DND-41 (cell line): ENCODE measurements around the gene CLIC5.

ENCODE experiments used
- ATAC-seq: fragments of 200-7000 bp; cut with Tn5 transposase; 3 replicates; pipeline ENCODE4 v1.9.1; 2021; ENCODE audit warnings: low read depth; ENCODE audit not compliant: insufficient read depth
- DNase-seq: peaks from one replicate; pipeline ENCODE4 v3.0.0-alpha.2; 2020
- H2AFZ ChIP-seq: 2 replicates; pipeline ENCODE4 v1.6.0; 2012; ENCODE audit warnings: low read depth, low read length
- H3K27ac ChIP-seq: 2 replicates; pipeline ENCODE4 v1.5.1; 2012; ENCODE audit warnings: low read length, inconsistent platforms
- H3K27me3 ChIP-seq: fragments of 200-600 bp; sonication (generic); 2 replicates; pipeline ENCODE4 v1.6.0; 2012; ENCODE audit warnings: low read length, mild to moderate bottlenecking, inconsistent platforms; ENCODE audit not compliant: insufficient read depth, poor library complexity
- H3K36me3 ChIP-seq: 2 replicates; pipeline ENCODE4 v1.5.1; 2012; ENCODE audit warnings: low read length, inconsistent platforms; ENCODE audit not compliant: insufficient read depth
- H3K4me1 ChIP-seq: 2 replicates; pipeline ENCODE4 v1.5.1; 2012; ENCODE audit warnings: mild to moderate bottlenecking, low read length; ENCODE audit not compliant: insufficient read depth
- H3K4me2 ChIP-seq: 2 replicates; pipeline ENCODE4 v1.6.0; 2012; ENCODE audit warnings: mild to moderate bottlenecking, moderate library complexity, low read length, inconsistent platforms; ENCODE audit not compliant: insufficient read depth
- H3K4me3 ChIP-seq, 2 experiments: fragments of 200-600 bp in 1 of 2; shearing (Covaris generic) in 1 of 2; 2 replicates each; pipeline ENCODE4 v1.5.1; 2012 to 2016; ENCODE audit warnings: inconsistent platforms in 2 of 2, low read length in 2 of 2, mild to moderate bottlenecking in 2 of 2, low read depth in 1 of 2, moderate library complexity in 1 of 2
- H3K79me2 ChIP-seq: 2 replicates; pipeline ENCODE4 v1.6.0; 2012; ENCODE audit warnings: low read length, inconsistent platforms; ENCODE audit not compliant: insufficient read depth
- H3K9ac ChIP-seq: 2 replicates; pipeline ENCODE4 v1.6.0; 2012; ENCODE audit warnings: low read depth, mild to moderate bottlenecking, inconsistent platforms, low read length, moderate library complexity
- H3K9me3 ChIP-seq: 2 replicates; pipeline ENCODE4 v1.5.1; 2012; ENCODE audit warnings: low read length, moderate library complexity, mild to moderate bottlenecking, inconsistent platforms; ENCODE audit not compliant: insufficient read depth, severe bottlenecking
- H4K20me1 ChIP-seq: 2 replicates; pipeline ENCODE4 v1.6.0; 2012; ENCODE audit warnings: low read length; ENCODE audit not compliant: insufficient read depth
- CTCF ChIP-seq: IDR thresholded peaks from 2 replicates; pipeline ENCODE4 v1.5.1; 2012; ENCODE audit warnings: borderline replicate concordance, low read length, moderate library complexity, mild to moderate bottlenecking; ENCODE audit not compliant: poor library complexity, severe bottlenecking; ENCODE audit errors: extremely low read depth
- EZH2 ChIP-seq: IDR thresholded peaks from 3 replicates; pipeline ENCODE4 v1.6.1; 2012; ENCODE audit warnings: borderline replicate concordance, low read depth, mild to moderate bottlenecking, moderate library complexity, low read length, inconsistent platforms; ENCODE audit not compliant: severe bottlenecking

The CLIC5 gene

GRCh38 chr6:46040288-46040687 is 24.6 kb upstream of the CLIC5 start:
- TF ChIP-seq CTCF (no peak), EZH2 (no peak)
- Histone ChIP-seq H3K9me3 (no peaks in the 10 kb centered on the region), H4K20me1 (no peaks in the 10 kb centered on the region), H3K9ac (no peak overlapping the region), H3K4me1 (no peaks in the 10 kb centered on the region), H2AFZ (no peak overlapping the region), H3K27me3 (peaks cover 7% of the 10 kb centered on the region), H3K36me3 (no peaks in the 10 kb centered on the region), H3K4me3 (no peak overlapping the region), H3K27ac (no peak overlapping the region), H3K79me2 (no peaks in the 10 kb centered on the region), H3K4me2 (no peak overlapping the region)
- DNase-seq (no peak), ATAC-seq (no peak)

DNA sequence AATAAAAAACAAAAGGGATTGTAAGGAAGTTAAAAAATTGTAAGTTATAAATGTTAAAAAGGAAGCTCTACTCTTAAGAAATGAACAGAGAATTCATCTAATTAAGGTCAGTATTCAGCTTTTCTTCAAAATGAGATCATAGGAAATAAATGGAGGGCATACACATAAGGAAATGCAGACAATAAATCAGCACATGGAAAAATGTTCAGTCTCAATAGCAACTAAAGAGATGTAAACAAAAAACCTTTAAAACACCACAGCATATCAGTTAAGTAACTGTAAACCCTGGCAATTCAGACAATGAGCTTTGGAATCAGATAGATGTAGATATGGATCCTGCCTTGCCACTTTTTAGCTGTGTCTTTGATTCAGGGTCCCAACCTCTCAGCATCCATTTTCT is 24.0 kb upstream of the CLIC5 start:
- Histone ChIP-seq H3K27ac (no peak overlapping the region), H3K4me1 (no peaks in the 10 kb centered on the region), H3K36me3 (no peaks in the 10 kb centered on the region), H3K9me3 (no peaks in the 10 kb centered on the region), H3K4me2 (no peak overlapping the region), H3K79me2 (no peaks in the 10 kb centered on the region), H3K4me3 (no peak overlapping the region), H4K20me1 (no peaks in the 10 kb centered on the region), H3K27me3 (peaks cover 7% of the 10 kb centered on the region), H3K9ac (no peak overlapping the region), H2AFZ (no peak overlapping the region)
- ATAC-seq = no peak
- DNase-seq = no peak
- TF ChIP-seq CTCF (no peak), EZH2 (no peak)

DNA sequence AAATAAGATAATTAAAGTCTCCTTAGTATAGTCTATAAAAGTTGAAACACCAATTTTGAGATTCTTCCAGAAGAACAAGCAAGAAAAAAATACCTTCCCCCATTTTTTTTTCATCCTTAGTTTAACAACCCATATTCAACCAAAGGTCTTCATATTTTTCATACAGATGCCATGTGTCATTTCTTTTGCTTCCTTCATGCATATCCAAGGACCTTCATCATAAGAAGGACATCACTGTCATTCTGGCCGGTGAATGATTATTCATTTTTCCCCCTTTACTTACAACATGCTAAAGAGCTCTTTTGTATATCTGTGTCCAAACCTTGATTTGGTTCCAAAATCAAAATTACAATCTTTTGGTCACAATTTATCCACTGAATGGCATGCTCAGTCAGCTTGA is 21.3 kb upstream of the CLIC5 start:
- no peak overlapping the region for H2AFZ ChIP-seq
- ATAC-seq = no peak
- no peaks in the 10 kb centered on the region for H3K9me3 ChIP-seq
- no peaks in the 10 kb centered on the region for H3K79me2 ChIP-seq
- peaks cover 7% of the 10 kb centered on the region for H3K27me3 ChIP-seq
- no peaks in the 10 kb centered on the region for H3K36me3 ChIP-seq
- no peak overlapping the region for H3K9ac ChIP-seq
- H3K4me1 ChIP-seq = no peaks in the 10 kb centered on the region
- no peak for TF ChIP-seq CTCF
- no peak for TF ChIP-seq EZH2
- H4K20me1 ChIP-seq = no peaks in the 10 kb centered on the region
- H3K4me2 ChIP-seq = no peak overlapping the region
- no peak overlapping the region for H3K4me3 ChIP-seq
- H3K27ac ChIP-seq = no peak overlapping the region
- DNase-seq = no peak

DNA sequence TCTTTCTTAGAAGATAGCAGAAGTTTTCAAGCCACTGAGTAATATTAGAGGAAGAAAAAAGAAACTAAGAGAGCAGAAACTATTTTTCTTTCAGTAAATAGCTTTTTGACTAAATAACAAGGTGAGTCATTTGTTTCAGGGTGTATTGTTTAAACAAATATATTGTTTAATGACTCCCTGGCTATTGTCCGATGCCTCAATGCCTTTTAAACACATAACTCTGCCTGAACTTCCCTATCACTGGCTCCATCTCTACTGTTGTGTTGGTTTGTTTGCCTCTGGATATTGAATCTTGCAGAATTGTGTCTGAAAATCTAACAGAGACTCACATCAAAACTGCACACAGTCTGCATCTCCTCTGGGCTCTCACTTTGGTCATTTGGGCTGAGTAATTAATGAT is 19.6 kb upstream of the CLIC5 start:
- Histone ChIP-seq H3K27ac (no peak overlapping the region), H3K9ac (no peak overlapping the region)
- no peak for ATAC-seq

More for the DNA sequence above, 19.6 kb upstream of the CLIC5 start:
- Histone ChIP-seq H3K4me1 (no peaks in the 10 kb centered on the region), H3K27me3 (peaks cover 9% of the 10 kb centered on the region), H4K20me1 (no peaks in the 10 kb centered on the region), H3K9me3 (no peaks in the 10 kb centered on the region), H3K4me2 (no peak overlapping the region), H3K79me2 (no peaks in the 10 kb centered on the region), H3K4me3 (no peak overlapping the region), H3K36me3 (no peaks in the 10 kb centered on the region), H2AFZ (no peak overlapping the region)
- DNase-seq = no peak
- no peak for TF ChIP-seq EZH2
- no peak for TF ChIP-seq CTCF
